GM23338 (cell line): ENCODE data around the gene ALG9.

Source experiments
- CREB1 ChIP-seq: fragments of 250-450 bp; sonication (Bioruptor Pico); IDR thresholded peaks from 2 replicates; pipeline ENCODE4 v1.5.0; 2020; ENCODE audit warnings: low read depth, mild to moderate bottlenecking, moderate library complexity
- CTCF ChIP-seq, 2 experiments: fragments of 200-600 bp in 1 of 2; sonication (generic) in 1 of 2; conservative IDR thresholded peaks; 2 replicates each; pipeline versions ENCODE4 v1.5.1 to v1.6.1; 2016 to 2017; ENCODE audit warnings: antibody characterized with exemption in 2 of 2, low read depth in 2 of 2, mild to moderate bottlenecking in 2 of 2, moderate library complexity in 1 of 2
- ETS1 ChIP-seq: IDR thresholded peaks from 2 replicates; pipeline ENCODE4 v1.6.1; 2016; ENCODE audit warnings: antibody characterized with exemption
- EZH2 ChIP-seq: fragments of 200-600 bp; sonication (generic); IDR thresholded peaks from one replicate; pipeline ENCODE4 v1.8.0; 2017; ENCODE audit warnings: antibody characterized with exemption, mild to moderate bottlenecking, low read depth; ENCODE audit not compliant: unreplicated experiment
- EZH2phosphoT487 ChIP-seq: fragments of 200-600 bp; sonication (generic); IDR thresholded peaks from one replicate; pipeline ENCODE4 v1.8.1; 2018; ENCODE audit warnings: antibody characterized with exemption; ENCODE audit not compliant: unreplicated experiment
- JUNB ChIP-seq: IDR thresholded peaks from one replicate; pipeline ENCODE4 v1.6.1; 2016; ENCODE audit warnings: antibody characterized with exemption; ENCODE audit not compliant: unreplicated experiment
- POLR2AphosphoS5 ChIP-seq: IDR thresholded peaks from 2 replicates; pipeline ENCODE4 v1.6.1; 2016; ENCODE audit warnings: antibody characterized with exemption, low read depth
- REST ChIP-seq: IDR thresholded peaks from one replicate; pipeline ENCODE4 v1.6.1; 2018; ENCODE audit warnings: antibody characterized with exemption; ENCODE audit not compliant: unreplicated experiment
- STAT1 ChIP-seq: IDR thresholded peaks from one replicate; pipeline ENCODE4 v1.6.1; 2016; ENCODE audit warnings: antibody characterized with exemption; ENCODE audit not compliant: unreplicated experiment
- ZNF114 ChIP-seq: fragments of 250-450 bp; sonication (Bioruptor Pico); IDR thresholded peaks from 2 replicates; pipeline ENCODE4 v1.5.0; 2020; ENCODE audit warnings: mild to moderate bottlenecking, moderate library complexity

GRCh38 chr11:111913031-111913861 lies 41.9 kb upstream of the ALG9 start:
- TF ChIP-seq CTCF (conservative IDR thresholded peaks at IDR 0.05; ENCODE audit: low read depth in 2 of 2) = no peak
- TF ChIP-seq EZH2phosphoT487 = no peak
- no peak for TF ChIP-seq EZH2
- TF ChIP-seq ZNF114 (CRISPR knock-in tag) = no peak
- TF ChIP-seq POLR2AphosphoS5 = no peak
- no peak for TF ChIP-seq REST
- TF ChIP-seq CREB1 (CRISPR knock-in tag) = no peak
- no peak for TF ChIP-seq JUNB
- TF ChIP-seq STAT1 = no peak
- no peak for TF ChIP-seq ETS1
